Mesendoderm (in vitro differentiated cells): ENCODE measurements around the gene RNF11. TPM values are rescaled to one million over a fixed set of nuclear protein-coding genes. Genes with fewer than 3 reads are reported as not detected.

Experiments used
- DNase-seq: peaks from one replicate; pipeline ENCODE4 v3.0.0; 2013
- H2AK5ac ChIP-seq: 2 replicates; pipeline ENCODE4 v1.6.1; 2013; ENCODE audit warnings: low read length, inconsistent platforms
- H2BK120ac ChIP-seq: 2 replicates; pipeline ENCODE4 v1.6.1; 2013; ENCODE audit warnings: low read depth, mild to moderate bottlenecking, low read length, moderate library complexity, mixed read lengths
- H2BK15ac ChIP-seq: replicated peaks from 2 replicates; pipeline ENCODE4 v1.6.1; 2013; ENCODE audit warnings: low read depth, mild to moderate bottlenecking, moderate library complexity
- H2BK5ac ChIP-seq: 2 replicates; pipeline ENCODE4 v1.6.1; 2013; ENCODE audit warnings: low read length, inconsistent platforms
- H3K18ac ChIP-seq: 2 replicates; pipeline ENCODE4 v1.6.1; 2013; ENCODE audit warnings: mild to moderate bottlenecking, low read length, mixed read lengths
- H3K23ac ChIP-seq: one replicate; pipeline ENCODE4 v1.6.1; 2013; ENCODE audit warnings: low read length
- H3K27ac ChIP-seq: 2 replicates; pipeline ENCODE4 v1.5.1; 2013; ENCODE audit warnings: low read depth, mild to moderate bottlenecking, inconsistent platforms, low read length, moderate library complexity
- H3K27me3 ChIP-seq: 2 replicates; pipeline ENCODE4 v1.6.1; 2013; ENCODE audit warnings: low read length, control low read depth, mild to moderate bottlenecking, inconsistent platforms; ENCODE audit not compliant: insufficient read depth, poor library complexity
- H3K36me3 ChIP-seq: 2 replicates; pipeline ENCODE4 v1.6.1; 2013; ENCODE audit warnings: low read length, inconsistent platforms; ENCODE audit not compliant: control insufficient read depth, insufficient read depth
- H3K4ac ChIP-seq: one replicate; pipeline ENCODE4 v1.6.1; 2013; ENCODE audit warnings: low read depth, mild to moderate bottlenecking, low read length, moderate library complexity
- H3K4me1 ChIP-seq: 2 replicates; pipeline ENCODE4 v1.6.1; 2013; ENCODE audit warnings: low read depth, low read length, inconsistent platforms; ENCODE audit not compliant: control insufficient read depth
- H3K4me2 ChIP-seq: 2 replicates; pipeline ENCODE4 v1.6.1; 2013; ENCODE audit warnings: low read length
- H3K4me3 ChIP-seq: 2 replicates; pipeline ENCODE4 v1.5.1; 2013; ENCODE audit warnings: mild to moderate bottlenecking, low read length
- H3K56ac ChIP-seq: one replicate; pipeline ENCODE4 v1.6.1; 2013; ENCODE audit warnings: low read length
- H3K79me1 ChIP-seq: 2 replicates; pipeline ENCODE4 v1.6.1; 2013; ENCODE audit warnings: low read length, inconsistent platforms
- H3K79me2 ChIP-seq: 2 replicates; pipeline ENCODE4 v1.6.1; 2013; ENCODE audit warnings: mild to moderate bottlenecking, low read length; ENCODE audit not compliant: control insufficient read depth, insufficient read depth
- H3K9ac ChIP-seq: 2 replicates; pipeline ENCODE4 v1.6.1; 2013; ENCODE audit warnings: low read length, inconsistent platforms
- H4K5ac ChIP-seq: one replicate; pipeline ENCODE4 v1.6.1; 2013; ENCODE audit warnings: low read length
- H4K8ac ChIP-seq: one replicate; pipeline ENCODE4 v1.6.1; 2013; ENCODE audit warnings: low read depth, mild to moderate bottlenecking, control low read depth, low read length, moderate library complexity
- WGBS: extraction: QIAGEN DNeasy Blood & Tissue Kit; methylation state at CpG from one replicate; pipeline ENCODE4 v1.1.7; 2013; ENCODE audit warnings: low lambda C conversion rate, missing lambda C conversion rate; ENCODE audit not compliant: insufficient coverage; ENCODE audit errors: extremely low coverage; 5-methylcytosine and 5-hydroxymethylcytosine counted together
- polyA plus RNA-seq, 2 experiments: library from polyadenylated mRNA; stranded (reverse); fragments of 200-250 nt; gene quantifications; one replicate each; pipeline ENCODE4 v1.2.3, GENCODE V29; 2013

RNF11 gene
- polyA plus RNA-seq (2013, experiment 1 of 2) = 52.5 TPM
- 53.1 TPM for polyA plus RNA-seq (2013, experiment 2 of 2)

- Histone ChIP-seq H3K9ac (peak within 1 kb of the TSS; percentile 79), H3K4me3 (peak within 1 kb of the TSS; percentile 98), H4K8ac (no peak within 1 kb of the TSS), H3K79me2 (peaks cover 31% of the 10 kb centered on the region), H3K23ac (peak within 1 kb of the TSS; percentile 57), H2BK120ac (no peak within 1 kb of the TSS), H3K4me1 (peaks cover 8% of the 10 kb centered on the region), H3K27me3 (no peaks in the 10 kb centered on the region), H2BK15ac (no peak within 1 kb of the TSS), H4K5ac (no peak within 1 kb of the TSS), H3K4me2 (peak within 1 kb of the TSS; percentile 80), H3K79me1 (peaks cover 10% of the 10 kb centered on the region), H3K36me3 (no peaks in the 10 kb centered on the region), H3K4ac (peak within 1 kb of the TSS; percentile 1), H2AK5ac (no peak within 1 kb of the TSS), H3K56ac (peak within 1 kb of the TSS; percentile 89), H3K18ac (peak within 1 kb of the TSS; percentile 45), H3K27ac (peak within 1 kb of the TSS; percentile 52), H2BK5ac (peak within 1 kb of the TSS; percentile 35)
- WGBS = no CpG with 5 or more reads among the region's 57 CpGs
- peak; percentile 91 for DNase-seq
Observed at GRCh38 chr1:51235673-51236530, at the start of gene RNF11. RNF11 (plus strand) TSS chr1:51236273; CDS start chr1:51236757, 484 bp downstream.

GRCh38 chr1:51188230-51188629 is 47.8 kb upstream of the RNF11 start:
- Histone ChIP-seq H2BK15ac (no peak overlapping the region), H3K4me2 (no peak overlapping the region), H3K18ac (no peak overlapping the region), H3K27me3 (no peaks in the 10 kb centered on the region), H2BK5ac (no peak overlapping the region), H3K9ac (no peak overlapping the region), H3K79me2 (no peaks in the 10 kb centered on the region), H3K27ac (no peak overlapping the region), H3K4me1 (no peaks in the 10 kb centered on the region), H3K4ac (no peak overlapping the region), H3K4me3 (no peak overlapping the region), H3K36me3 (no peaks in the 10 kb centered on the region), H3K79me1 (no peaks in the 10 kb centered on the region), H2AK5ac (no peak overlapping the region), H3K56ac (no peak overlapping the region), H4K8ac (no peak overlapping the region), H2BK120ac (no peak overlapping the region), H4K5ac (no peak overlapping the region), H3K23ac (no peak overlapping the region)
- DNase-seq = no peak

GRCh38 chr1:51189421-51190073 is 46.5 kb upstream of the RNF11 start:
- Histone ChIP-seq H2AK5ac (no peak overlapping the region), H3K23ac (no peak overlapping the region), H4K5ac (no peak overlapping the region), H3K4ac (no peak overlapping the region), H3K4me3 (no peak overlapping the region), H3K79me2 (no peaks in the 10 kb centered on the region), H3K36me3 (no peaks in the 10 kb centered on the region), H3K4me2 (no peak overlapping the region), H4K8ac (no peak overlapping the region), H2BK5ac (no peak overlapping the region), H3K18ac (no peak overlapping the region), H3K9ac (no peak overlapping the region), H3K79me1 (no peaks in the 10 kb centered on the region), H3K56ac (no peak overlapping the region), H2BK15ac (no peak overlapping the region), H3K27ac (no peak overlapping the region), H3K4me1 (no peaks in the 10 kb centered on the region), H2BK120ac (no peak overlapping the region), H3K27me3 (no peaks in the 10 kb centered on the region)
- DNase-seq = peak; percentile 58
- no CpG with 5 or more reads among the region's 2 CpGs for WGBS

- H3K4me3 ChIP-seq = no peak overlapping the region
- WGBS = no CpG with 5 or more reads among the region's 1 CpG
- H3K9ac ChIP-seq = no peak overlapping the region
- H3K79me1 ChIP-seq = no peaks in the 10 kb centered on the region
- H3K4me2 ChIP-seq = no peak overlapping the region
- no peak overlapping the region for H3K56ac ChIP-seq
- H2BK120ac ChIP-seq = no peak overlapping the region
- no peak overlapping the region for H3K4ac ChIP-seq
- H2AK5ac ChIP-seq = no peak overlapping the region
- H3K79me2 ChIP-seq = no peaks in the 10 kb centered on the region
- no peaks in the 10 kb centered on the region for H3K36me3 ChIP-seq
- no peak overlapping the region for H2BK15ac ChIP-seq
- no peak for DNase-seq
- H3K4me1 ChIP-seq = no peaks in the 10 kb centered on the region
- H3K23ac ChIP-seq = no peak overlapping the region
- H3K18ac ChIP-seq = no peak overlapping the region
- no peak overlapping the region for H4K8ac ChIP-seq
- H3K27me3 ChIP-seq = no peaks in the 10 kb centered on the region
- H2BK5ac ChIP-seq = no peak overlapping the region
- no peak overlapping the region for H4K5ac ChIP-seq
- no peak overlapping the region for H3K27ac ChIP-seq
Observed at GRCh38 chr1:51190961-51191360, 45.1 kb upstream of the RNF11 start.

- no peaks in the 10 kb centered on the region for H3K4me1 ChIP-seq
- peak; percentile 82 for DNase-seq
- WGBS = 100% methylated on average over 2 of the region's 3 CpGs
- H2BK15ac ChIP-seq = no peak overlapping the region
- no peak overlapping the region for H2BK120ac ChIP-seq
- no peak overlapping the region for H3K27ac ChIP-seq
- H4K8ac ChIP-seq = no peak overlapping the region
- no peaks in the 10 kb centered on the region for H3K79me2 ChIP-seq
- H3K56ac ChIP-seq = no peak overlapping the region
- no peak overlapping the region for H3K18ac ChIP-seq
- H3K4me2 ChIP-seq = no peak overlapping the region
- no peak overlapping the region for H2AK5ac ChIP-seq
- H3K4me3 ChIP-seq = no peak overlapping the region
- H3K27me3 ChIP-seq = no peaks in the 10 kb centered on the region
- no peak overlapping the region for H3K23ac ChIP-seq
- no peaks in the 10 kb centered on the region for H3K79me1 ChIP-seq
- H3K36me3 ChIP-seq = no peaks in the 10 kb centered on the region
- H2BK5ac ChIP-seq = no peak overlapping the region
- H3K4ac ChIP-seq = no peak overlapping the region
- H3K9ac ChIP-seq = no peak overlapping the region
- no peak overlapping the region for H4K5ac ChIP-seq
Observed at GRCh38 chr1:51192213-51192843, 43.7 kb upstream of the RNF11 start.
